ENCODE data around the gene SALL1.

Gene SALL1

GRCh38 chr16:51150888-51151320 is at the start of gene SALL1:
Gene SALL1, minus strand, starts transcription at chr16:51151270. Its CDS starts 29 bp downstream, at chr16:51151241.
- DNase-seq: no peak

GRCh38 chr16:51200793-51201192 is 49.7 kb upstream of the SALL1 start:
- DNase-seq: no peak

GRCh38 chr16:51197953-51198748 is 47.1 kb upstream of the SALL1 start:
- DNase-seq: no peak

GRCh38 chr16:51193879-51194278 is 42.8 kb upstream of the SALL1 start:
- no peak for DNase-seq

- no peak for DNase-seq
These were observed 33.8 kb upstream of the SALL1 start for GRCh38 chr16:51184702-51185433.

- DNase-seq: no peak
These were observed 30.4 kb upstream of the SALL1 start for GRCh38 chr16:51181503-51181811.

GRCh38 chr16:51180719-51181502 is 29.8 kb upstream of the SALL1 start:
- DNase-seq: no peak

- DNase-seq: no peak
These were observed 24.0 kb upstream of the SALL1 start for GRCh38 chr16:51175081-51175480.

- no peak for DNase-seq
These were observed 21.3 kb upstream of the SALL1 start for GRCh38 chr16:51172368-51172767.

- DNase-seq: no peak
These were observed 17.7 kb upstream of the SALL1 start for GRCh38 chr16:51168755-51169154.

- DNase-seq: no peak
These were observed 16.3 kb upstream of the SALL1 start for GRCh38 chr16:51167170-51167895.

- DNase-seq: no peak
These were observed 15.5 kb upstream of the SALL1 start for GRCh38 chr16:51166541-51166940.

- DNase-seq: no peak
These were observed 15.0 kb upstream of the SALL1 start for GRCh38 chr16:51166091-51166490.

GRCh38 chr16:51165043-51165442 is 14.0 kb upstream of the SALL1 start:
- no peak for DNase-seq

GRCh38 chr16:51164574-51164973 is 13.5 kb upstream of the SALL1 start:
- no peak for DNase-seq

- no peak for DNase-seq
These were observed 13.0 kb upstream of the SALL1 start for GRCh38 chr16:51163894-51164566.

- no peak for DNase-seq
These were observed 12.3 kb upstream of the SALL1 start for GRCh38 chr16:51163366-51163765.

GRCh38 chr16:51161440-51162195 is 10.5 kb upstream of the SALL1 start:
- no peak for DNase-seq

- no peak for DNase-seq
These were observed 8.8 kb upstream of the SALL1 start for GRCh38 chr16:51159865-51160264.

- no peak for DNase-seq
These were observed 8.2 kb upstream of the SALL1 start for GRCh38 chr16:51159296-51159695.

GRCh38 chr16:51157698-51158097 is 6.6 kb upstream of the SALL1 start:
- DNase-seq: no peak

GRCh38 chr16:51156807-51157200 is 5.7 kb upstream of the SALL1 start:
- DNase-seq: no peak
